SK-N-SH treated with all-trans-retinoic acid at 6 μM for 48 hours (cell line): ENCODE results near the gene SLC22A5.

Experiments
- ATAC-seq: fragments of 200-7000 bp; cut with Tn5 transposase; 3 replicates; pipeline ENCODE4 v1.9.1; 2020; ENCODE audit warnings: mild to moderate bottlenecking, moderate library complexity
- ARNTL ChIP-seq: fragments of 450-650 bp; formaldehyde crosslinking; IDR thresholded peaks from 2 replicates; pipeline ENCODE4 v1.5.0; 2020; ENCODE audit warnings: low read depth, mild to moderate bottlenecking, moderate library complexity, borderline replicate concordance
- BACH2 ChIP-seq: fragments of 250-450 bp; sonication (Bioruptor Pico); IDR thresholded peaks from 2 replicates; pipeline ENCODE4 v1.9.0; 2021; ENCODE audit warnings: mild to moderate bottlenecking, borderline replicate concordance
- CSDC2 ChIP-seq: fragments of 250-450 bp; sonication (Bioruptor Pico); IDR thresholded peaks from 2 replicates; pipeline ENCODE4 v1.5.0; 2020; ENCODE audit warnings: mild to moderate bottlenecking, moderate library complexity
- ESRRG ChIP-seq: fragments of 250-450 bp; sonication (Bioruptor Pico); IDR thresholded peaks from 2 replicates; pipeline ENCODE4 v1.6.1; 2021; ENCODE audit warnings: mild to moderate bottlenecking
- GLIS3 ChIP-seq: fragments of 250-450 bp; sonication (Bioruptor Pico); IDR thresholded peaks from 2 replicates; pipeline ENCODE4 v1.5.0; 2020; ENCODE audit warnings: mild to moderate bottlenecking, moderate library complexity
- OSR1 ChIP-seq: fragments of 250-450 bp; sonication (Bioruptor Pico); IDR thresholded peaks from 2 replicates; pipeline ENCODE4 v1.8.0; 2022; ENCODE audit warnings: moderate library complexity, mild to moderate bottlenecking, inconsistent platforms
- PPARA ChIP-seq: fragments of 250-450 bp; sonication (Bioruptor Pico); IDR thresholded peaks from 2 replicates; pipeline ENCODE4 v1.5.0; 2020; ENCODE audit warnings: mild to moderate bottlenecking, borderline replicate concordance
- RARB ChIP-seq: fragments of 250-450 bp; sonication (Bioruptor Pico); IDR thresholded peaks from 2 replicates; pipeline ENCODE4 v1.8.0; 2021; ENCODE audit warnings: mild to moderate bottlenecking, moderate library complexity
- SNAI2 ChIP-seq: fragments of 250-450 bp; sonication (Bioruptor Pico); IDR thresholded peaks from 2 replicates; pipeline ENCODE4 v1.5.0; 2020; ENCODE audit warnings: mild to moderate bottlenecking, moderate library complexity
- TOX ChIP-seq: fragments of 250-450 bp; sonication (Bioruptor Pico); IDR thresholded peaks from 2 replicates; pipeline ENCODE4 v1.8.0; 2021; ENCODE audit warnings: mild to moderate bottlenecking, moderate library complexity, borderline replicate concordance
- ZFP3 ChIP-seq: fragments of 250-450 bp; sonication (Bioruptor Pico); IDR thresholded peaks from 2 replicates; pipeline ENCODE4 v1.5.0; 2020; ENCODE audit warnings: mild to moderate bottlenecking, moderate library complexity
- ZFP30 ChIP-seq: fragments of 450-650 bp; formaldehyde crosslinking; IDR thresholded peaks from 2 replicates; pipeline ENCODE4 v1.5.0; 2022; ENCODE audit warnings: mild to moderate bottlenecking, moderate library complexity
- ZNF565 ChIP-seq: fragments of 450-650 bp; formaldehyde crosslinking; conservative IDR thresholded peaks from 2 replicates; pipeline ENCODE4 v1.5.0; 2020; ENCODE audit warnings: low read depth, mild to moderate bottlenecking, moderate library complexity
- ZNF70 ChIP-seq: fragments of 450-650 bp; formaldehyde crosslinking; IDR thresholded peaks from 2 replicates; pipeline ENCODE4 v1.5.0; 2020; ENCODE audit warnings: mild to moderate bottlenecking, moderate library complexity
- ZNF8 ChIP-seq: fragments of 450-650 bp; formaldehyde crosslinking; IDR thresholded peaks from 2 replicates; pipeline ENCODE4 v1.5.0; 2020; ENCODE audit warnings: mild to moderate bottlenecking, moderate library complexity
- TF ChIP-seq, protein P1 (sequence below): fragments of 250-450 bp; sonication (Bioruptor Pico); IDR thresholded peaks from 2 replicates; pipeline ENCODE4 v1.5.1; 2020; ENCODE audit warnings: low read depth, mild to moderate bottlenecking, moderate library complexity
- TF ChIP-seq, protein P2 (sequence below): fragments of 250-450 bp; sonication (Bioruptor Pico); IDR thresholded peaks from 2 replicates; pipeline ENCODE4 v1.8.0; 2020; ENCODE audit warnings: mild to moderate bottlenecking, moderate library complexity, borderline replicate concordance
- TF ChIP-seq, protein P3 (sequence below): fragments of 250-450 bp; sonication (Bioruptor Pico); IDR thresholded peaks from 2 replicates; pipeline ENCODE4 v1.8.0; 2021; ENCODE audit warnings: low read depth, mild to moderate bottlenecking, moderate library complexity, borderline replicate concordance
- TF ChIP-seq, protein P4 (sequence below): fragments of 250-450 bp; sonication (Bioruptor Pico); IDR thresholded peaks from 2 replicates; pipeline ENCODE4 v1.5.0; 2020; ENCODE audit warnings: mild to moderate bottlenecking, moderate library complexity
- TF ChIP-seq, protein P5 (sequence below): fragments of 250-450 bp; sonication (Bioruptor Pico); IDR thresholded peaks from 2 replicates; pipeline ENCODE4 v1.5.1; 2021; ENCODE audit warnings: mild to moderate bottlenecking, moderate library complexity

The SLC22A5 gene

DNA sequence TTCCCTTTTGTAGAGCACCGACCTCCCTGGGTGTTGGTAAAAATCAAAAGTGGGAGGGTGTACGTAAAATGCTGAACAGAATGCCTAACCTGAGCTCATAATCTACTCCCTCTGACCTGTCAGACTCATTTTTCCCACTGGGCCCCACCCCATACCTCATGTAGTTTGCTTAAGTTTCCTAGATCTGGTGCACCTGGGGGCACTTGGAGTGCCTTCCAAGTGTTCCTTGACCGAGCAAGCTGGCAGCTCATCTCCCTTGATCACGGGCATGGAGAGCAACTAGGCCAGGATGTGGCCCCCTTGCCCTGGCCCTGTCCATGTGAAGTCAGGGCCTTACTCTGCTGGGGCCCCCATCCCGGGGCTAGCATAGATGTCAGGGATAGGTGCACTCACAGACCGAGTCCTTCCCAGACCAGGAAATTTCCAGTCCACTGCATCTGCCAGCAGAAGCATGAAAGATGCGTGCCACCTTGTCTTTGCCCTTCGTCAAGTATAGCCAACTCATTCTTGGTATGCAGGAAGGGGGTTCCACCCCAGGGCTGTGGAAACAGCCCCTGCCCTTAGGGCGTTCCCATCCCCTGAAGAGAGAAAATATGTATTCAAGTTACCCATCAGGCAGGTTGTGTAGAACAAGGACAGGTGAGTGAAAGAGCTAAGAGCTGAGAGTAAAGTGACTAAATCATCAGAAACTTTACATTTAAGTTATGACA lies 41.9 kb downstream of the SLC22A5 start:
- TF ChIP-seq, protein P1, sequence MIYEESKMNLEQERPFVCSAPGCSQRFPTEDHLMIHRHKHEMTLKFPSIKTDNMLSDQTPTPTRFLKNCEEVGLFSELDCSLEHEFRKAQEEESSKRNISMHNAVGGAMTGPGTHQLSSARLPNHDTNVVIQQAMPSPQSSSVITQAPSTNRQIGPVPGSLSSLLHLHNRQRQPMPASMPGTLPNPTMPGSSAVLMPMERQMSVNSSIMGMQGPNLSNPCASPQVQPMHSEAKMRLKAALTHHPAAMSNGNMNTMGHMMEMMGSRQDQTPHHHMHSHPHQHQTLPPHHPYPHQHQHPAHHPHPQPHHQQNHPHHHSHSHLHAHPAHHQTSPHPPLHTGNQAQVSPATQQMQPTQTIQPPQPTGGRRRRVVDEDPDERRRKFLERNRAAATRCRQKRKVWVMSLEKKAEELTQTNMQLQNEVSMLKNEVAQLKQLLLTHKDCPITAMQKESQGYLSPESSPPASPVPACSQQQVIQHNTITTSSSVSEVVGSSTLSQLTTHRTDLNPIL (CRISPR knock-in tag), result no peak
- TF ChIP-seq, protein P2, sequence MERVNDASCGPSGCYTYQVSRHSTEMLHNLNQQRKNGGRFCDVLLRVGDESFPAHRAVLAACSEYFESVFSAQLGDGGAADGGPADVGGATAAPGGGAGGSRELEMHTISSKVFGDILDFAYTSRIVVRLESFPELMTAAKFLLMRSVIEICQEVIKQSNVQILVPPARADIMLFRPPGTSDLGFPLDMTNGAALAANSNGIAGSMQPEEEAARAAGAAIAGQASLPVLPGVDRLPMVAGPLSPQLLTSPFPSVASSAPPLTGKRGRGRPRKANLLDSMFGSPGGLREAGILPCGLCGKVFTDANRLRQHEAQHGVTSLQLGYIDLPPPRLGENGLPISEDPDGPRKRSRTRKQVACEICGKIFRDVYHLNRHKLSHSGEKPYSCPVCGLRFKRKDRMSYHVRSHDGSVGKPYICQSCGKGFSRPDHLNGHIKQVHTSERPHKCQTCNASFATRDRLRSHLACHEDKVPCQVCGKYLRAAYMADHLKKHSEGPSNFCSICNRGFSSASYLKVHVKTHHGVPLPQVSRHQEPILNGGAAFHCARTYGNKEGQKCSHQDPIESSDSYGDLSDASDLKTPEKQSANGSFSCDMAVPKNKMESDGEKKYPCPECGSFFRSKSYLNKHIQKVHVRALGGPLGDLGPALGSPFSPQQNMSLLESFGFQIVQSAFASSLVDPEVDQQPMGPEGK (CRISPR knock-in tag), result no peak
- TF ChIP-seq, protein P3, sequence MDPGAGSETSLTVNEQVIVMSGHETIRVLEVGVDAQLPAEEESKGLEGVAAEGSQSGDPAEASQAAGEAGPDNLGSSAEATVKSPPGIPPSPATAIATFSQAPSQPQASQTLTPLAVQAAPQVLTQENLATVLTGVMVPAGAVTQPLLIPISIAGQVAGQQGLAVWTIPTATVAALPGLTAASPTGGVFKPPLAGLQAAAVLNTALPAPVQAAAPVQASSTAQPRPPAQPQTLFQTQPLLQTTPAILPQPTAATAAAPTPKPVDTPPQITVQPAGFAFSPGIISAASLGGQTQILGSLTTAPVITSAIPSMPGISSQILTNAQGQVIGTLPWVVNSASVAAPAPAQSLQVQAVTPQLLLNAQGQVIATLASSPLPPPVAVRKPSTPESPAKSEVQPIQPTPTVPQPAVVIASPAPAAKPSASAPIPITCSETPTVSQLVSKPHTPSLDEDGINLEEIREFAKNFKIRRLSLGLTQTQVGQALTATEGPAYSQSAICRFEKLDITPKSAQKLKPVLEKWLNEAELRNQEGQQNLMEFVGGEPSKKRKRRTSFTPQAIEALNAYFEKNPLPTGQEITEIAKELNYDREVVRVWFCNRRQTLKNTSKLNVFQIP (CRISPR knock-in tag), result no peak
- TF ChIP-seq OSR1 (CRISPR knock-in tag) (no peak), BACH2 (CRISPR knock-in tag) (no peak)
- TF ChIP-seq, protein P4, sequence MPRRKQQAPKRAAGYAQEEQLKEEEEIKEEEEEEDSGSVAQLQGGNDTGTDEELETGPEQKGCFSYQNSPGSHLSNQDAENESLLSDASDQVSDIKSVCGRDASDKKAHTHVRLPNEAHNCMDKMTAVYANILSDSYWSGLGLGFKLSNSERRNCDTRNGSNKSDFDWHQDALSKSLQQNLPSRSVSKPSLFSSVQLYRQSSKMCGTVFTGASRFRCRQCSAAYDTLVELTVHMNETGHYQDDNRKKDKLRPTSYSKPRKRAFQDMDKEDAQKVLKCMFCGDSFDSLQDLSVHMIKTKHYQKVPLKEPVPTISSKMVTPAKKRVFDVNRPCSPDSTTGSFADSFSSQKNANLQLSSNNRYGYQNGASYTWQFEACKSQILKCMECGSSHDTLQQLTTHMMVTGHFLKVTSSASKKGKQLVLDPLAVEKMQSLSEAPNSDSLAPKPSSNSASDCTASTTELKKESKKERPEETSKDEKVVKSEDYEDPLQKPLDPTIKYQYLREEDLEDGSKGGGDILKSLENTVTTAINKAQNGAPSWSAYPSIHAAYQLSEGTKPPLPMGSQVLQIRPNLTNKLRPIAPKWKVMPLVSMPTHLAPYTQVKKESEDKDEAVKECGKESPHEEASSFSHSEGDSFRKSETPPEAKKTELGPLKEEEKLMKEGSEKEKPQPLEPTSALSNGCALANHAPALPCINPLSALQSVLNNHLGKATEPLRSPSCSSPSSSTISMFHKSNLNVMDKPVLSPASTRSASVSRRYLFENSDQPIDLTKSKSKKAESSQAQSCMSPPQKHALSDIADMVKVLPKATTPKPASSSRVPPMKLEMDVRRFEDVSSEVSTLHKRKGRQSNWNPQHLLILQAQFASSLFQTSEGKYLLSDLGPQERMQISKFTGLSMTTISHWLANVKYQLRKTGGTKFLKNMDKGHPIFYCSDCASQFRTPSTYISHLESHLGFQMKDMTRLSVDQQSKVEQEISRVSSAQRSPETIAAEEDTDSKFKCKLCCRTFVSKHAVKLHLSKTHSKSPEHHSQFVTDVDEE (CRISPR knock-in tag), result no peak
- ATAC-seq, result peak; percentile 15

DNA sequence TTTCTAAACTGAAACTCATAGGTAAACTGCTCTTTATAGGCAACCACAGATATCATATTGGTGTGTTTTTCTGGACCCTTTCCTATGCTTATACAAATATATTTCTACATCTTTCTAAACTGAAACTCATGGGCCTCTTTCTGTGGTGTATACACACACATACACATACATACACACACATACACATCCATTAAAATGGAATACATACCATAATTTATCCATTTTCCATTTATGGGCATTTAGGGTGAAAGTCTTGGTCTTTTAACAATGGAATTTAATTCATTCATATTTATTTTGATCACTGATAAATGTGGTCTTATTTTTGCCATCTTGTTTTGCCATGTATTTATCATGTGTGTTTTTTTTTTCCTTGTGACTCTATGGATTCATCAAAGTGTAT lies 44.1 kb downstream of the SLC22A5 start:
- TF ChIP-seq RARB (CRISPR knock-in tag), result no peak
- TF ChIP-seq, protein P3 (CRISPR knock-in tag), result no peak
- TF ChIP-seq, protein P2 (CRISPR knock-in tag), result no peak
- TF ChIP-seq SNAI2 (CRISPR knock-in tag), result no peak
- no peak for TF ChIP-seq ZFP30 (CRISPR knock-in tag)
- TF ChIP-seq, protein P5, sequence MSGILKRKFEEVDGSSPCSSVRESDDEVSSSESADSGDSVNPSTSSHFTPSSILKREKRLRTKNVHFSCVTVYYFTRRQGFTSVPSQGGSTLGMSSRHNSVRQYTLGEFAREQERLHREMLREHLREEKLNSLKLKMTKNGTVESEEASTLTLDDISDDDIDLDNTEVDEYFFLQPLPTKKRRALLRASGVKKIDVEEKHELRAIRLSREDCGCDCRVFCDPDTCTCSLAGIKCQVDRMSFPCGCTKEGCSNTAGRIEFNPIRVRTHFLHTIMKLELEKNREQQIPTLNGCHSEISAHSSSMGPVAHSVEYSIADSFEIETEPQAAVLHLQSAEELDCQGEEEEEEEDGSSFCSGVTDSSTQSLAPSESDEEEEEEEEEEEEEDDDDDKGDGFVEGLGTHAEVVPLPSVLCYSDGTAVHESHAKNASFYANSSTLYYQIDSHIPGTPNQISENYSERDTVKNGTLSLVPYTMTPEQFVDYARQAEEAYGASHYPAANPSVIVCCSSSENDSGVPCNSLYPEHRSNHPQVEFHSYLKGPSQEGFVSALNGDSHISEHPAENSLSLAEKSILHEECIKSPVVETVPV (CRISPR knock-in tag), result no peak
- TF ChIP-seq, protein P1 (CRISPR knock-in tag), result no peak
- no peak for TF ChIP-seq ZNF8 (CRISPR knock-in tag)
- no peak for TF ChIP-seq GLIS3 (CRISPR knock-in tag)
- no peak for TF ChIP-seq CSDC2
- TF ChIP-seq ESRRG (CRISPR knock-in tag), result no peak
- TF ChIP-seq ZFP3 (CRISPR knock-in tag), result no peak
- no peak for TF ChIP-seq PPARA (CRISPR knock-in tag)
- TF ChIP-seq ARNTL (CRISPR knock-in tag), result no peak
- TF ChIP-seq TOX (CRISPR knock-in tag), result no peak
- no peak for TF ChIP-seq ZNF70 (CRISPR knock-in tag)
- no peak for TF ChIP-seq ZNF565 (CRISPR knock-in tag)
- no peak for ATAC-seq
